ENCODE data around the gene ATP10A.

- TF ChIP-seq ZFP30 (CRISPR knock-in tag; IDR thresholded peaks at IDR 0.05) = no peak
- TF ChIP-seq ZFP3 (CRISPR knock-in tag; IDR thresholded peaks at IDR 0.05) = no peak
- no peak for TF ChIP-seq POU6F1 (CRISPR knock-in tag; IDR thresholded peaks at IDR 0.05; ENCODE audit: borderline replicate concordance, low read depth)
- no peak for TF ChIP-seq ZC3H10 (CRISPR knock-in tag; IDR thresholded peaks at IDR 0.05)
- no peak for TF ChIP-seq TSHZ2 (CRISPR knock-in tag; IDR thresholded peaks at IDR 0.05)
Observed at GRCh38 chr15:25810631-25811091, 52.5 kb downstream of the ATP10A start.
